ENCODE results near the gene ITPRIPL2.

DNA sequence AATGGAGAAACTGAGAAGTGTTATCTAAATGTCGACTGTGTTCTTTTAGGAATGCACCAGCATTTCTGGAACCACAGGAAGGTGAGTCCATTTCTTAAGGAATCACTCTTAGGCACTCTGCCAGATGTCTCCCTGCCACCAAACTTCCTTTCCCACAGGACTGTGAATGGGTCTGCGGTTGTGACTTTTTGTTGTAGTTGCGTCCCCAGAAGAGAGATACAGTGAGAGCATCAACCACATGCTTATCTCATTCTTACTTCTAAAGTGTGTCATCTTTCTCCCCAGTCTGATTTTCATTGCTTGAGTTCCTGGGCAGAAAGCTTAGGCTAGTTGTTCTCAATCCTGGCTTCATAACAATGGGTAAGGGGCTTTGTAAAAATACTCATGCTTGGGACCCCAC lies 13.4 kb downstream of the ITPRIPL2 start:
- no peak for TF ChIP-seq POLR2A (IDR thresholded peaks at IDR 0.05)
- TF ChIP-seq, protein P1, sequence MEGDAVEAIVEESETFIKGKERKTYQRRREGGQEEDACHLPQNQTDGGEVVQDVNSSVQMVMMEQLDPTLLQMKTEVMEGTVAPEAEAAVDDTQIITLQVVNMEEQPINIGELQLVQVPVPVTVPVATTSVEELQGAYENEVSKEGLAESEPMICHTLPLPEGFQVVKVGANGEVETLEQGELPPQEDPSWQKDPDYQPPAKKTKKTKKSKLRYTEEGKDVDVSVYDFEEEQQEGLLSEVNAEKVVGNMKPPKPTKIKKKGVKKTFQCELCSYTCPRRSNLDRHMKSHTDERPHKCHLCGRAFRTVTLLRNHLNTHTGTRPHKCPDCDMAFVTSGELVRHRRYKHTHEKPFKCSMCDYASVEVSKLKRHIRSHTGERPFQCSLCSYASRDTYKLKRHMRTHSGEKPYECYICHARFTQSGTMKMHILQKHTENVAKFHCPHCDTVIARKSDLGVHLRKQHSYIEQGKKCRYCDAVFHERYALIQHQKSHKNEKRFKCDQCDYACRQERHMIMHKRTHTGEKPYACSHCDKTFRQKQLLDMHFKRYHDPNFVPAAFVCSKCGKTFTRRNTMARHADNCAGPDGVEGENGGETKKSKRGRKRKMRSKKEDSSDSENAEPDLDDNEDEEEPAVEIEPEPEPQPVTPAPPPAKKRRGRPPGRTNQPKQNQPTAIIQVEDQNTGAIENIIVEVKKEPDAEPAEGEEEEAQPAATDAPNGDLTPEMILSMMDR (IDR thresholded peaks at IDR 0.05): no peak

Measured in testis (tissue), 2 donors.